ENCODE data around the gene PLOD1. TPM values are rescaled to one million over a fixed set of nuclear protein-coding genes. Genes with fewer than 3 reads are reported as not detected.
A peak's percentile ranks its signal among the peaks of the same experiment; 100 is the strongest.

Gene PLOD1
- total RNA-seq, 1 experiment from 2014 or later, result 46.9 TPM

GRCh38 chr1:12015499-12015898 lies 81.0 kb downstream of the PLOD1 start (continued):
- TF ChIP-seq OVOL2 (CRISPR knock-in tag; IDR thresholded peaks at IDR 0.05; ENCODE audit: borderline replicate concordance) (no peak), ARID4B (CRISPR knock-in tag; IDR thresholded peaks at IDR 0.05; ENCODE audit: borderline replicate concordance) (no peak), ZNF232 (CRISPR knock-in tag; IDR thresholded peaks at IDR 0.05) (no peak), ZMAT4 (CRISPR knock-in tag; IDR thresholded peaks at IDR 0.05) (no peak), GRHL2 (CRISPR knock-in tag; IDR thresholded peaks at IDR 0.05; ENCODE audit: insufficient replicate concordance, severe bottlenecking) (no peak), ZNF423 (CRISPR knock-in tag; IDR thresholded peaks at IDR 0.05) (no peak)

- Mint-ChIP-seq H3K36me3 (peaks cover 7% of the 10 kb centered on the region), H3K9me3 (no peaks in the 10 kb centered on the region), H3K27me3 (ENCODE audit: low read depth) (no peaks in the 10 kb centered on the region; the same call in 1 of the 2 replicates), H3K27ac (0 out of 2 replicates have a peak overlapping the region, but pooled peaks have one; percentile 6), H3K4me1 (peaks cover 11% of the 10 kb centered on the region), H3K4me3 (no peak overlapping the region)
- ATAC-seq, result no peak
- TF ChIP-seq AR (CRISPR knock-in tag; IDR thresholded peaks at IDR 0.05), result no peak
- no peak for TF ChIP-seq NFE2L1 (CRISPR knock-in tag; IDR thresholded peaks at IDR 0.05)
- no peak for TF ChIP-seq ATF3 (CRISPR knock-in tag; conservative IDR thresholded peaks at IDR 0.05)
- no peak for TF ChIP-seq ZNF425 (CRISPR knock-in tag; conservative IDR thresholded peaks at IDR 0.05)
- TF ChIP-seq ZBTB21 (CRISPR knock-in tag; IDR thresholded peaks at IDR 0.05; ENCODE audit: borderline replicate concordance), result no peak
- TF ChIP-seq TEAD4 (CRISPR knock-in tag; IDR thresholded peaks at IDR 0.05), result no peak
- no peak for TF ChIP-seq CDX4 (CRISPR knock-in tag; IDR thresholded peaks at IDR 0.05; ENCODE audit: borderline replicate concordance)
- ChIA-PET CTCF (interaction anchor here (0.6 kb wide), 1 partner anchor 89 kb away, joined by 3 read pairs; no protein-coding TSS in a partner anchor), POLR2A (no interaction called here)
- DNase-seq (ENCODE audit: low spot score), result no peak
These were observed 81.7 kb downstream of the PLOD1 start for GRCh38 chr1:12016182-12016581.

All from WTC11 (cell line).